GM11168 (cell line): ENCODE data around the gene NETO2.
"Not testable (repeated sequence)": the region's sequence is repeated elsewhere in the genome, so short reads cannot be mapped to it uniquely, and the experiment has no call there.

ENCODE experiments used
- in situ Hi-C: fragments of 300-500 bp; cut with MboI; formaldehyde crosslinking; loops from one replicate; pipeline ENCODE4 v1.12.0; 2022; ENCODE audit warnings: low sequenced_read_pairs; ENCODE audit not compliant: unreplicated experiment

The NETO2 gene

DNA sequence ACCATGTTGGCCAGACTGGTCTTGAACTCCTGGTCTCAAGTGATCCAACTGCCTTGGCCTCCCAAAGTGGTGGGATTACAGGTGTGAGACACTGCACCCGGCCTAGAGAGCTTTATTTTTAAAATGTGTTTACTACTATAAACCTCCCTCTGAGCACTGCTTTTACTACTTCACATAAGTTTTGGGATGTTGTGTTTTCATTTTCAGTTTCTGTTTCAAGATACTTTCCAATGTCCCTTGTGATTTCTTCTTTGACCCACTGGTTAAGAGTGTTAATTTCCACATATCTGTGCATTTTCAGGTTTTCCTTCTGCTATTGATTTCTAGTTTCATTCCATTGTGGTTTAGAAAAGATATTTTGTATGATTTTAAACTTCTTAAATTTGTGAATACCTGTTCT is 74.4 kb downstream of the NETO2 start:
- in situ Hi-C loops: no loop called here

DNA sequence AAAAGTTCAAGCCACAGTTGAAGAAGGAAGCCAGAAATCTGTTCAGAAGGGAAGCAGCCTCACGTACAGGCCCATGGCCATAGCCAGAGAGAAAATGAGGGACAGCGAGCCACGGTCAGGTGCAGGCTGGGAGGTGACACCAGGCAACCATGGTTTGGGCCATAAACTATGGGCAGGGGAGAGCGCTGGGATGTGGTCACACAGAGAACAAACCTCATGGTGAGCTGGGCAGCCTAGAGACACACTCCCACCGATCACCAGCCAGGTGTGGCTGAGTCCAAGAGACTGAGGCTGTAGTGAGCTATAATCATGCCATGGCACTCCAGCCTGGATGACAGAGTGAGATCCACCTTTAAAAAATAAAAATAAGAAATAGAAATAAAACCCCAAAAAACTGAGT is 76.5 kb downstream of the NETO2 start:
- in situ Hi-C loops: no loop called here

DNA sequence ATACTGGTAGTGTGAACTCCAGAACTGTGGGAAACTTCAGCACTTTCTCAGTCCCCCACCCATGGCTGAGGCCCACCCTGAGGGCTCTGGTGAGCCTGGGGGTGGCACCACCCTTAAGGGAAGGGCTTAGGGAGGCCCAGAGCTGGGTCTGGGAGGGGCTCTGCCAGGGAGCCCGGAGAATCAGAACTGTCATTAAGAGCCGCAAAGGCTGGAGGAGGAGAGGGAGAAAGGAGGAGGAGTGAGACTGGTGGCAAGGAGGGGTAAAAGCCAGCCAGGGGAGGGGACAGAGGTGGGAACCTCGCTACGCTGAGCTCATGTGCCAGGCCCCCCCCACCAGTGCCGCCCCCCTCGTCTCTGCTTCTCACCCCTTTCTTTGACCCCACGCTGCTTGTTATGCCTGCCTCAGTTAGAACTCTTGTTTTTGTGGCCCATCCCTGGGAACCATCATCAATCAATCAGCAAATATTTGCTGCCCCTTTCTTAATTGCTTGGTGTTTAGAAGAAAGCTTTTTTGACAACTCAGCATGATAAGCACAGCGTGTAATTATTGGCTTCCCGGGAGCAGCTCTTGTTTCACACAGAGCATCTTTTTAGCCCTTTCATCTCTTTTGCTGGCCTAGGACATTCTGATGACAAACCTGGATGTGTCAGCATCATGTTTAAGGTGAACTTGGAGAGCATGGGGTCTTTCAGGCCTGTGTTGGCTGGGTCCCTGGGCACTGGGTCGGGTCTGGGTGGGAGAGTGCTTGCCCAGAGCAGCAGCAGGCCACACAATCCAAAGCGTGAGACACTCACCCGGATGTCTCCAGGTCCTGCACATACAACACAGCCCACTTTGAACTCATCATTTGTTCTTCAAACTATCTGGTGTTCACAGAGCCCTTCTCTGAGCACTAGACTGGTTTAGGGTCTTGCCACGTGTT is 77.7 kb downstream of the NETO2 start:
- in situ Hi-C loops: no loop called here

DNA sequence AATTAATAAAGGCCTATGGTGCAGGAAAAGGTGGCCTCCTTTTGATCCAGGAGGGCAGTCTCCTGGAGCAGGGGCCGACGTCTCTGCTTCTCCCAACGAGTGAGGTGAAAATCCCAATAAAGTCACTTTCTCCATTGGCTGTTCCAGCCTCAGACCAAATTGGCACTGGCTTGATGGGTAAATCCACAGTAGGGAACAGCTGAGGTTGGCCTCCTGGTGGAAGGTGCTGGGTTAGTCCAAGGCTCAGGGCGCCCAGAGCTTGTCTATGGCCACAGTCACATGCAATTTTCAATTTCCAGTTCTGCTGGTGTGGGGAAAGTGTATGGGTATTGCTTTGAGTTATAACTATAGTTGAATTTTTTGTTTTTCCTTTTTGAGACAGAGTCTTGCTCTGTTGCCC is 79.0 kb downstream of the NETO2 start:
- in situ Hi-C loops: no loop called here

DNA sequence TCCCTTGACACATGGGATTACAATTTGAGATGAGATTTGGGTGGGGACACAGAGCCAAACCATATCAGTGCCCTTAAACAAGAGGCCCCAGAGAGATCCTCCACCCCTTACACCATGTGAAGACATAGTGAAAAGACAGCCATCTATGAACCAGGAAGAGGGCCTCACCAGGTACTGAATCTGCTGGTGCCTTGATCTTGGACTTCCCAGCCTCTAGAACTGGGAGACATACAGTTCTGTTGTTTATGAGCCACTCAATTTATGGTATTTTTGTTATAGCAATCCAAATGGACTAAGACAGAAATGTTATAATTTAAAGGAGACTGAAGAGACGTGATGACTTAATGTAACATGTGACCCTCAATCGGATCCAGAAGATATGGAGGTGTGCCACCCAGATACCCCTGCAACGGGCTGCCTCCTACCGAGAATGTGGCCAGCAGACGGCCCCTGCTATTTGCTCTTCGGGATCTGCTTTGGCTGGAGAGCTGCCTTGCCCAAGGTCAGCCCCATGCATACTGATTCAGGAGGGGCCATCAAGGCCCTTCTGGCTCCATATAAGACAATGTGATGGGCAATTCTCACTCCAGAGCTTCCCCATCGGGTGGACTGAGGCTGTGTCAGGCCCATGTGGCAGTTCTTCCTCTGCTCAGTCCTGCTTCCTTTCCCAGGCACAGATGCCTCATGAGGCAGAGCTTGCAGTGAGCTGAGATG is 80.6 kb downstream of the NETO2 start:
- in situ Hi-C loops: no loop called here

DNA sequence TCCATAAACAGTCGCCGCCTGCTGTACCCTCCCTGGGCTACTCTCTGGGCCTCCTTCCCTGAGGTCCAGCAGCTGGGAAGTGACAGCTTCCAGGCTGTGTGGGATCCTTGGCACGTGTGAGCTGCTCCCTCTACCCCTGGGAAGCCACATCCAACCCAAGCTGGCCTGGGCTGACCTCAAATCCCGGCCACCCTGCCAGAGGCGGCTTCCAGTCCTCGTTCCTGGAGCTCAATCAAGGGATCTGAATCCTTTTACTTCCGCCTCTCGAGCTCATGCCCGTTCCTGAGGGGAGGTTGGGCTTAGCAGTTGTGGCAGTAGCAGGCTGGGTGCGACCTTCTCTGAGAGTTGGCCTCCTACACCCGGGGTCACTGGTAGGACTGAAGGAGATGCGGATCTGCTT is 82.5 kb downstream of the NETO2 start:
- in situ Hi-C loops: no loop called here

DNA sequence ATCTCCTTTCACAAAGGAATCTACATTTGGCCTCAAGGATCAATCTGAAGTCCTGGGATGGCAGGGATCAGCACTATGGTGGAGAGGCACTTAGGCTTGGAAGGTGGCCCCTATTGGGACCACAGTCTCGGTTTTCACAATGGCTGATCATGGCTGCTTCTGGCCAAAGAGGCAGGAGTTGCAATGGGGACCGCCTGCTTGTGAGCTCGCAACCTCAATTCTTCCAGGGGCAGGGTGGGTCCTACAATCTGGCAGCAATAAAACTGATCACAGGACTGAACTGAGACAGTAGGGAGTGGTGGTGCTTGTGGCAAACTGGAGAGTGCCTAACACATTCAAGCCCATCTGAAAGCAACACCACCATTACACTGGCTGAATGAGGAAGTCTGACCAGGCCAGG is 83.1 kb downstream of the NETO2 start:
- in situ Hi-C loops: no loop called here

DNA sequence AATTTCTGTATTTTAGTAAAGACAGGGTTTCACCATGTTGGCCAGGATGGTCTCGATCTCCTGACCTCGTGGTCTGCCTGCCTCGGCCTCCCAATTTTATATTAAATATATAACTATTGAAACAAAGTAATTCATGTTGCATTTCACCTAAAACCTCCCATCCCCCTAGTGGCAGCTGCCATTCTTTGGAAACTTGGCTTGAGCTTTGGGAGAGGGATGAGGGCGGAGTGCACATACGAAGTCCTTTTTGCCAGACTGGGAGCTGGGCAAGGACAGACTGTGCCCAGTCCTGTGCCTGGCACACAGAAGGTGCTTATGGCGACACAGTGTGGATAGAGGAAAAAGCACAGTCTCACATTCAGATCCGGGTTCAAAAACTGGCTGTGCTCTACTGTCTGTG is 83.8 kb downstream of the NETO2 start:
- in situ Hi-C loops: no loop called here

DNA sequence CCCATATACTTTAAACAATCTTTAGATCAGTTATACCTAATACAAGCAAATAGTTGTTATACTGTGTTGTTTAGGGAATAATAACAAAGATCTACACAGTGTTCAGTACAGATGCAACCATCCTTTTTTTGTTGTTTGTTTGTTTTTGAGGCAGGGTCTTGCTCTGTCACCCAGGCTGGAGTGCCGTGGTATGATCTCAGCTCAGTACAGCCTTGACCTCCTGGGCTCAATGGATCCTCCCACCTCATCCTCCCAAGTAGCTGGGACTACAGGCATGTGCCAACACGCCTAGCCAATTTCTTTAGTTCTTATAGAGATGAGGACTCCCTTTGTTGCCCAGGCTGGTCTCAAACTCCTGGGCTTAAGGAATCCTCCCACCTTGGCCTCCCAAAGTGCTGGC is 84.6 kb downstream of the NETO2 start:
- in situ Hi-C loops: not testable (repeated sequence)

DNA sequence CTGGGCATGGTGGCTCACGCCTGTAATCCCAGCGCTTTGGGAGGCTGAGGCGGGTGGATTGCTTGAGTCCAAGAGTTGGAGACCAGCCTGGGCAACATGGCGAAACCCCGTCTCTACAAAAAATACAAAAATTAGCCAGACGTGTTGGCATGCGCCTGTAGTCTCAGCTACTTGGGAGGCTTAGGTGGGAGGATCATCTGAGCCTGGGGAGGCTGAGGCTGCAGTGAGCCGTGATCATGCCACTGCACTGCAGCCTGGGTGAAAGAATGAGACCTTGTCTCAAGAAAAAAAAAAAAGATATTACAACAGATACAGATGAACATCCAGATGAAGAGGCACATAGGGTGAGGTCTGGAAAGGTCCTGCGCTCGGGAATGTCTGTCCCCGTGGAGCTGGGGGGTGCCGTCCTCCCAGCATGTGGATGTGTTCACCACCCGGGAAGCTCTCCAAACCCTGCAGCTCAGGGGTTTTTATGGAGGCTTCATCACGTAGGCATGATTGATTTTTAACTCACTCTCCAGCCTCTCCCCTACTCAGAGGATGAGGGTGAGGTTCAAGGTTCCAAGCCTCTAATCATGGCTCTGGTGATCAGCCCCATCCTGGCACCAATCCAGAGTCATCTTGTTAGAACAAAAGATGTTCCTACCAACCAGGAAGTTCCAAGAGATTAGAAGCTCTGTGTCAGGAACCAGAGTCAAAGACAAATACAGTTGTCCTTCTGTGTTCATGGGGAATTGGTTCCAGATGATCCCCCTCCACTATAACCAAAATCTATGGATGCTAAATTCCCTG is 85.3 kb downstream of the NETO2 start:
- in situ Hi-C loops: no loop called here

DNA sequence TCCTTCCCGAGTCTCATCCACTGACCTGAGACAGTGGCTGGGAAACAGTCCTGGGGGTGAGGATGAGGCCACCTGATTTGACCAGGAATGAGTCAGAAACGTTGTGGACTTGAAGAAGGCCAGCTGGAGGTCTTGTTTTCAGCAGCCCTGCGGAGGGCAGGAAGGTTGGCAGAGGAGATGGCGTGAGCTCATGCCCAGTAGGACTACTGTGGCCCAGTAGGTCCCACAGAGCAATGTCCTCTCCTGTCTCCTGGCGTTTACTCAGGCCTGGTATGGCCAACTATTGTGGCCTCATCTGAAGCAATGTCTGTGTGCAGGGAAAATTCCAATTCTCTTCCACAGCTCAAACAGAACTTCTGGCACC is 86.1 kb downstream of the NETO2 start:
- in situ Hi-C loops: no loop called here

DNA sequence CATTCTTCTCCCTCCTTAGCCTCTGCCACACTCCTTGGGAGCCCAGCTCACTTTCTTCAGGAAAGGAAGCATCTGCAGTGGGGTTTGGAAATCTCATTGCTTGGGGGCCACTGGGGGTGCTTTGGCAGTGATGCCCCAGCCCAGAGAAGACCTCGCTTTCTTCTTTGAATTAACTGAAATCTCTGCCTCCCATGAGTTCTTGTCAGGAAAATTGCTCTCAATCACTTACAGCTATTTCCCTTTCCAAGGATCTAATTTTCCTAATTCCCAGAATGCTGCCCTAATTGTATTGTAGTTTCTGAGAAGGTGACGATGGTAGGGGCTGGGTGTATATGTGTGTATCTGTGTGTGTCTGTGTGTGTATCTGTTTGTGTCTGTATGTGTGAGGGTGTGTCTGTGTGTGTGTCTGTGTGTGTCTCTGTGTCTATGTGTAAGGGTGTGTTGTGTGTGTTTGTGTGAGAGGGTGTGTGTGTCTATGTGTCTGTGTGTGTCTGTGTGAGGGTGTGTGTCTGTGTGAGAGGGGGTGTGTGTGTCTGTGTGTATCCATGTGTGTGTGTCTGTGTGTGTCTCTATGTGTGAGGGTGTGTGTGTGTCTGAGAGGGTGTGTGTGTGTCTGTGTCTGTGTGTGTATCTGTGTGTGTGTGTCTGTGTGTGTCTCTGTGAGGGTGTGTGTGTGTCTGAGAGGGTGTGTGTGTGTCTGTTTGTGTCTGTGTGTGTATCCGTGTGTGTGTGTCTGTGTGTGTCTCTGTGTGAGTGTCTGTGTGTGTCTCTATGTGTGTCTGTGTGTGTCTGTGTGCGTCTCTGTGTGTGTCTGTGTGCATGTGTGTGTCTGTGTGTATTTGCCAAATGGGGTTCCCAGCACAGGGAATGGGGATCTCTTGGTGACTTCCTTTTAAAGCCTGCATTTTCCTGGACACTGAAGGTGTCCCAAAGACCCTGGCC is 86.8 kb downstream of the NETO2 start:
- in situ Hi-C loops: no loop called here

DNA sequence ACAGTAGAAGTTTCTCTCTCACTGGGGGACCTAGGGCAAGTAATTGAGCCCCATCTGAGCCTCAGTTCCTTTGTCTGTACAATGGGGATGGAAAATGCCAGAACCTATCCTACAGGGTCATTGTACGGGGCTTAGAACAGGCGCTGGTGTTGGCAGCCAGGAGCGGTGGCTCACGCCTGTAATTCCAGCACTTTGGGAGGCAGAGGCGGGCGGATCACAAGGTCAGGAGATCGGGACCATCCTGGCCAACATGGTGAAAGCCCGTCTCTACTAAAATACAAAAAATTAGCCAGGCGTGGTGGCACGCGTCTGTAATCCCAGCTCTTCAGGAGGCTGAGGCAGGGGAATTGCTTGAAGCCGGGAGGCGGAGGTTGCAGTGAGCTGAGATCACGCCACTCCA is 87.7 kb downstream of the NETO2 start:
- in situ Hi-C loops: not testable (repeated sequence)

DNA sequence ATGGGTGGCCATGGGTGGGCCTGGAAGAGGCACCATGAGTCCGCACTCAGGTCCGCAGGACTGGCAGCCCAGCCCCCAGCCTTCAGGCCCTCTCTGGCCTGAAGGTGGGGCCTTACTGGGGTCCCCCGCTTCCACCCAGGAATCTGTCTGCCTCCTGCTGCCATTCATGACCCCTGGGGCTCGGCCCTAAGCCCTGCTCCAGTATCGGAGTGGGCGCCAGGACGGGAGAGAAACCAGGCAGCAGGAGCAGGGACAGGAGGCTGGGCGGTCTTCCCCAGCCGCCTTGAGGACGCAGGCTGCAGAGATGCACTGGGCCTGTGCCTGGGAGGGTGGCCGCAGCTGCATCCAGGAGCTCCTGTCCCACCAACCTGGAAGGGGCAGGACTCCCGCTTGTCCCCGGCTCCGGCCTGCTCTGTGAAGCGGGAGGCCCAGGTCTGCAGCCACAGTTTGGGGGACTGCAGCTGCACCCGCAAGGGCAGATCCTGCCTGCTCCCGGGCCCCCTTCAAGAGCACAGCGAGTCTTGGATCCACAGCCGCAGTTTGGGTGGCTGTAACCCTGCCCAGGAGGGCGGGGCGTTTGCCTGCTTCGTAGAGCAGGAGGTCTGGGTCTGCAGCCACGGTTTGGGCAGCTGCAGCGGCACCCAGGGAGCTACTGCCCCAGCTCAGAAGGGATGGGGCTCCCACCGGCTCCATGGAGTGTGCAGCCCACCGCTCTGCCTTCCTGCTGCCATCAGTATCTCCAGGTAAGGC is 88.4 kb downstream of the NETO2 start:
- in situ Hi-C loops: no loop called here

DNA sequence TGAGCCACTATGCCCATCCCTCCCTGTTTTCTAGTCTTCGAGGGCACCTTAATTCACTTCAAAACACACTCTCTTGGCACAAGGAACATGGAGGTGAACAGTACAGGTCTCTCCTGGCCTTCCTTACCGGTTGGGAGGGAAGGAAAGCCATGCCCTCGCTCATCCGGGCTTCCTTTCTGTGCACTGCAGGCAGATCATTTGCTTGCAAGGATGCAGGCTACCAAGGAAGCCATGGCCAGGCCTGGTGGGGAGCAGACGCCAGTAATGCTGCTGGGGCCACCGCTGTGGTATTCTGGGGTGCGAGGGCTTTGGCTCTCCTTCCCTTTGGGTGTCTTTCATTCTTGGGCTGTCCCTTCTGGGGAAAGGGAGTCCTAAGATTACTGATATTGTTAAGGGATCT is 89.4 kb downstream of the NETO2 start:
- in situ Hi-C loops: no loop called here

DNA sequence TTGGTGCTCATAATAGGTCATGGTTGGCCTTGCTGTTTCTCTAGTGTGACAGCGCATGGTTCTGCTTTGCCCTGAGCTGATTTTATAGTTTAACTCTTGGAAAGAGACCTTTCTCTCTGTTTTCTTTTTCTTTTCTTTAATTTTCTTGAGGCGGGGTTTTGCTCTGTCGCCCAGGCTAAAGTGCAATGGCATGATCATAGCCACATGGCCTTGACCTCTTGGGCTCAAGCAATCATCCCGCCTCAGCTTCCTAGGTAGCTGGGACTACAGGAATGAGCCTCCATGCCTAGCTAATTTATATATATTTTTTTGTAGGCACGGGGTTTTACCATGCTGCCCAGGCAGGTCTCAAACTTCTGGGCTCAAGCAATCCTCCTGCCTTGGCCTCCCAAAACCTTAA is 89.8 kb downstream of the NETO2 start:
- in situ Hi-C loops: no loop called here

DNA sequence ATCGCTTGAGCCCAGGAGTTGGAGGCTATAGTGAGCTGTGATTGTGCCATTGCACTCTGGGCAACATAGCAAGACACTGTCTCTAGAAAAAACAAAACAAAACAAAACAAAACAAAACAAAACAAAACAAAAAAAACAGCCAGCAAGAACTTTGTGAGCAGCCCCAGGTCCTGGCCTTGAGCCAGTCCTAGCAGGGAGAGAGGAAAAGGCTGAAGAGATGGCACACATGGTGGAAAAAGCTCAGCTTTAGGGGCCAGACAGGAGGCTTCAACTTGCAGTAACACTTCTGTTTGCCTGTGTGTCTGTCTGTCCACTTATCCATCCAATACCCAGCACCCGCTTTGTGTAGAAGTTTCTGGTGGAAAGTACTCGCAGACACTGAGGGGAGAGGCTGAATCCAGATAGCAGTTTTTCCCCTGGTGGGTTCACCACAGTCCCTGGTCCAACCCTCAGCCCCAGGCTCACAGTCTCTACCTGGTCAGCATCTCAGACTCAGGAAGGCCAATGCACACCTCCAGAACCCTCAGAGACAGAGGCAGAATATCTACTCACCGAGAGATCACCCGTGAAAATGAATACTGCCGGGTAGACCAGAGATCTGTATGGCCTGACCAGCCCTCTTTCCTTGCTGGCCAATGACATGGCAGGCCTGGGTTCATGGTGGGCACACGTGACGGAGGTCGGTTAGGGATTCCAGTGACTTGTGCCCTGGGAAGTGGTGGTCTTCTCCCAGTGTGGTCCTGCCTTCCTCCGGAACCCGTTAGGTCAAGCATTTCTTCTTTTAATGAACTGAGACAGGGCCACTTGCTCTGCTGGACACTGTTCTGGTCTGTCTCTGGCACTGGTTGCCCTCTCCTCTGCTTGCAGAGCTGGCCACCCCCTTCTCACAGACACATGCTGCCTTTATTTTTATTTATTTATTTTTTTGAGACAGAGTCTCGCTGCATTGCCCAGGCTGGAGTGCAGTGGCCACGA is 90.8 kb downstream of the NETO2 start:
- in situ Hi-C loops: no loop called here

DNA sequence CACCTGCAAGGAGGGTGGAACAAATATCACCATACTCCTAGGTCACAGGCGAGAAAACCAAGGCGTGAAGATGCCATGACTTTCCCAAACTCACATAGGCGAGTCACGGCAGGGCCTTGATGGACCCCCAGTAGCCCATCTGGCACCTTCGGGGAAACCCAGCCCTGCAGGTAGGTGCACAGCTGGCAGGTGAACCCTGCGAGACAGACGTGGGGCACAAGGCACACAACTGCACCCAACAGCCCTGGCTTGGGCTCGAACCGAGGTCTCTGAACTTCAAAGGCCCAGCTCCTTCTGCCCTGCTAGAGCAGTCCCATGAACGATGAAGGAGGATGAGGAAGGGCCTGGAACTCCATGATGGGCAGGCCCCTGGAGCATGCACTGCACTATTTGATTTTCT is 92.7 kb downstream of the NETO2 start:
- in situ Hi-C loops: no loop called here
